ENCODE measurements around the gene PANX2.

DNA sequence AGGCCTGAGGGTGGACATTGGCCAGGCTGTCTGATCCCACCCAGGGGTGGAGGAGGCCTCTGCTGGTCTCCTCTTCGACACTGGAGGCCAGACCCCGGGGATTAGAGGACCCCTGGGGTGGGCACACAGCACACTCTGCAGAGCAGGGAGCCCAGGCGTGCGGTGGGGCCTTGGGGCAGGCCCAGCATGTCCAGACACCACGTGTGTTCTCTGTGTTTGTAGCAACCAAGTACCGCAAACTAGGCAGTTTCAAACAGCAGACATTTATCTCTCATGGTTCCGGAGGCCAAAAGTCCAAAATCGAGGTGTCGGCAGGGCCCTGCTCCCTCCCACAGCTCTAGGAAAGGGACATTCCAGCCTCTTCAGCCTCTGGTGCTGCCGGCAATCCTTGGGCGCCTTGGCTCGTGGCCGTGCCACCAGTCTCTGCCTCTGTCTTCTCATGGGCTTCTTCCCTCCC, 1.5 kb downstream of the PANX2 start:
- TF ChIP-seq, protein P1, sequence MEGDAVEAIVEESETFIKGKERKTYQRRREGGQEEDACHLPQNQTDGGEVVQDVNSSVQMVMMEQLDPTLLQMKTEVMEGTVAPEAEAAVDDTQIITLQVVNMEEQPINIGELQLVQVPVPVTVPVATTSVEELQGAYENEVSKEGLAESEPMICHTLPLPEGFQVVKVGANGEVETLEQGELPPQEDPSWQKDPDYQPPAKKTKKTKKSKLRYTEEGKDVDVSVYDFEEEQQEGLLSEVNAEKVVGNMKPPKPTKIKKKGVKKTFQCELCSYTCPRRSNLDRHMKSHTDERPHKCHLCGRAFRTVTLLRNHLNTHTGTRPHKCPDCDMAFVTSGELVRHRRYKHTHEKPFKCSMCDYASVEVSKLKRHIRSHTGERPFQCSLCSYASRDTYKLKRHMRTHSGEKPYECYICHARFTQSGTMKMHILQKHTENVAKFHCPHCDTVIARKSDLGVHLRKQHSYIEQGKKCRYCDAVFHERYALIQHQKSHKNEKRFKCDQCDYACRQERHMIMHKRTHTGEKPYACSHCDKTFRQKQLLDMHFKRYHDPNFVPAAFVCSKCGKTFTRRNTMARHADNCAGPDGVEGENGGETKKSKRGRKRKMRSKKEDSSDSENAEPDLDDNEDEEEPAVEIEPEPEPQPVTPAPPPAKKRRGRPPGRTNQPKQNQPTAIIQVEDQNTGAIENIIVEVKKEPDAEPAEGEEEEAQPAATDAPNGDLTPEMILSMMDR (IDR thresholded peaks at IDR 0.05): no peak
- TF ChIP-seq POLR2A (IDR thresholded peaks at IDR 0.05): no peak
